ENCODE measurements around the gene RASGRP1.

Gene RASGRP1

GRCh38 chr15:38563723-38564519 is 693 bp downstream of the RASGRP1 start:
- peak; percentile 88 for DNase-seq

GRCh38 chr15:38562278-38562677 is 2.3 kb downstream of the RASGRP1 start:
- DNase-seq: peak; percentile 48

- DNase-seq: peak; percentile 81
These were observed 4.1 kb downstream of the RASGRP1 start for GRCh38 chr15:38560456-38560926.

GRCh38 chr15:38559636-38560307 is 4.8 kb downstream of the RASGRP1 start:
- DNase-seq: no peak

GRCh38 chr15:38559131-38559530 is 5.5 kb downstream of the RASGRP1 start:
- no peak for DNase-seq

GRCh38 chr15:38558372-38559059 is 6.1 kb downstream of the RASGRP1 start:
- no peak for DNase-seq

- DNase-seq: no peak
These were observed 6.7 kb downstream of the RASGRP1 start for GRCh38 chr15:38557921-38558320.

GRCh38 chr15:38555686-38556334 is 8.8 kb downstream of the RASGRP1 start:
- peak; percentile 87 for DNase-seq

GRCh38 chr15:38554354-38554753 is 10.3 kb downstream of the RASGRP1 start:
- DNase-seq: peak; percentile 63

- no peak for DNase-seq
These were observed 11.5 kb downstream of the RASGRP1 start for GRCh38 chr15:38553071-38553470.

GRCh38 chr15:38551720-38552648 is 12.6 kb downstream of the RASGRP1 start:
- DNase-seq: no peak

- DNase-seq: no peak
These were observed 15.4 kb downstream of the RASGRP1 start for GRCh38 chr15:38549222-38549621.

GRCh38 chr15:38547255-38547997 is 17.2 kb downstream of the RASGRP1 start:
- no peak for DNase-seq

- no peak for DNase-seq
These were observed 19.4 kb downstream of the RASGRP1 start for GRCh38 chr15:38545179-38545578.

- no peak for DNase-seq
These were observed 23.6 kb downstream of the RASGRP1 start for GRCh38 chr15:38541026-38541425.

GRCh38 chr15:38540510-38540909 is 24.1 kb downstream of the RASGRP1 start:
- DNase-seq: no peak

- DNase-seq: no peak
These were observed 25.6 kb downstream of the RASGRP1 start for GRCh38 chr15:38539008-38539343.

- DNase-seq: no peak
These were observed 26.1 kb downstream of the RASGRP1 start for GRCh38 chr15:38538328-38539007.

- DNase-seq: no peak
These were observed 28.4 kb downstream of the RASGRP1 start for GRCh38 chr15:38536201-38536676.

GRCh38 chr15:38535491-38536200 is 29.0 kb downstream of the RASGRP1 start:
- no peak for DNase-seq
